Measurements from ENCODE around the gene L3MBTL1.
A peak's percentile ranks its signal among the peaks of the same experiment; 100 is the strongest.

Gene L3MBTL1

DNA sequence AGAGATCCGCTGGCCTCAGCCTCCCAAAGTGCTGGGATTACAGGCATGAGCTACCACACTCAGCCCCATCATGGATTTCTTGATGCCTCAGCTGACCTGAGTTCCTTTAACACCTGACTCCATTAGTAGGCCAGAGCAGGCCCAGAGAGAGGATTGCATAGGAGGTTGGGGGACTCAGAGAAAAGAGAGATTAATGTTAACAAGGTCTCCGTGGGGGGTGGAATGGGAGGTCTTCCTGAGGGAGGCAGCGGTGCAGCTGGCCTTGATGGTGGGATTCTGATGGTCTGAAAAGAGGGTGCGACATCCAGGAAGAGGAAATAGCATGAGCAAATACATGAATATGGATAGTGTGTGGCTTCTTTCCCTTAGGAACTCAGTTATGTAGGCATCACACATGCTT is 61.2 kb downstream of the L3MBTL1 start:
- Histone ChIP-seq H3K27ac (ENCODE audit: low read depth in 2 of 2, low read length in 2 of 2) (no peak overlapping the region), H3K4me1 (ENCODE audit: control insufficient read depth in 2 of 2, insufficient read depth in 2 of 2, low read length in 2 of 2) (peaks cover 15 to 19% of the 10 kb centered on the region in 2 donors), H3K9ac (ENCODE audit: low read depth in 1 of 2, low read length in 2 of 2) (no peak overlapping the region), H3K9me3 (ENCODE audit: control insufficient read depth in 2 of 2, low read length in 2 of 2) (no peaks in the 10 kb centered on the region), H3K4me3 (ENCODE audit: low read length in 2 of 2) (no peak overlapping the region), H3K36me3 (ENCODE audit: control insufficient read depth in 2 of 2, insufficient read depth in 2 of 2, low read length in 2 of 2) (peaks cover 36 to 48% of the 10 kb centered on the region in 2 donors), H3K27me3 (ENCODE audit: control insufficient read depth in 2 of 2, insufficient read depth in 2 of 2, low read length in 2 of 2) (no peaks in the 10 kb centered on the region)

DNA sequence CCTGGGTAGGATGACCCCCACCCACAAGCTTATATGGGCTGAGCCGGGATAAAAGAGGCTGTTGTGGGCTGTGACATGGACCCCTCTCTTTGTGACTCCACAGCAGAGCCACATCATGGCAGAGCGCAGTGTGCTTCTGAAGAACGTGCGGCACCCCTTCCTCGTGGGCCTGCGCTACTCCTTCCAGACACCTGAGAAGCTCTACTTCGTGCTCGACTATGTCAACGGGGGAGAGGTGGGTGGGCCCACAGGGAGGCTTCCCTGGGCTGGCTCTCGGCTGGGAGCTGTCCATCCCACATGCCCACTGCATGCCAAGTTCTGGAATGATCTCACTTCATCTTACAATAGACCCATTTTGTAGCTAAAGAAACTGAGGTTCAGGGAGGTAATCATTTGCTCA is 61.8 kb downstream of the L3MBTL1 start:
- no peaks in the 10 kb centered on the region for H3K27me3 ChIP-seq (ENCODE audit: control insufficient read depth in 2 of 2, insufficient read depth in 2 of 2, low read length in 2 of 2)
- H3K9me3 ChIP-seq (ENCODE audit: control insufficient read depth in 2 of 2, low read length in 2 of 2) = no peaks in the 10 kb centered on the region
- H3K36me3 ChIP-seq (ENCODE audit: control insufficient read depth in 2 of 2, insufficient read depth in 2 of 2, low read length in 2 of 2) = peaks cover 42 to 49% of the 10 kb centered on the region in 2 donors
- H3K9ac ChIP-seq (ENCODE audit: low read depth in 1 of 2, low read length in 2 of 2) = no peak overlapping the region
- H3K27ac ChIP-seq (ENCODE audit: low read depth in 2 of 2, low read length in 2 of 2) = no peak overlapping the region
- H3K4me3 ChIP-seq (ENCODE audit: low read length in 2 of 2) = no peak overlapping the region
- H3K4me1 ChIP-seq (ENCODE audit: control insufficient read depth in 2 of 2, insufficient read depth in 2 of 2, low read length in 2 of 2) = peaks cover 15 to 19% of the 10 kb centered on the region in 2 donors

- Histone ChIP-seq H3K9me3 (ENCODE audit: control insufficient read depth in 2 of 2, low read length in 2 of 2) (no peaks in the 10 kb centered on the region), H3K36me3 (ENCODE audit: control insufficient read depth in 2 of 2, insufficient read depth in 2 of 2, low read length in 2 of 2) (peaks cover 42 to 49% of the 10 kb centered on the region in 2 donors), H3K27me3 (ENCODE audit: control insufficient read depth in 2 of 2, insufficient read depth in 2 of 2, low read length in 2 of 2) (no peaks in the 10 kb centered on the region), H3K4me3 (ENCODE audit: low read length in 2 of 2) (no peak overlapping the region), H3K4me1 (ENCODE audit: control insufficient read depth in 2 of 2, insufficient read depth in 2 of 2, low read length in 2 of 2) (peaks cover 15 to 19% of the 10 kb centered on the region in 2 donors), H3K9ac (ENCODE audit: low read depth in 1 of 2, low read length in 2 of 2) (no peak overlapping the region), H3K27ac (ENCODE audit: low read depth in 2 of 2, low read length in 2 of 2) (peak overlapping the region; percentile 53 to 56)
Measured at GRCh38 chr20:43570496-43570895, 63.0 kb downstream of the L3MBTL1 start.

DNA sequence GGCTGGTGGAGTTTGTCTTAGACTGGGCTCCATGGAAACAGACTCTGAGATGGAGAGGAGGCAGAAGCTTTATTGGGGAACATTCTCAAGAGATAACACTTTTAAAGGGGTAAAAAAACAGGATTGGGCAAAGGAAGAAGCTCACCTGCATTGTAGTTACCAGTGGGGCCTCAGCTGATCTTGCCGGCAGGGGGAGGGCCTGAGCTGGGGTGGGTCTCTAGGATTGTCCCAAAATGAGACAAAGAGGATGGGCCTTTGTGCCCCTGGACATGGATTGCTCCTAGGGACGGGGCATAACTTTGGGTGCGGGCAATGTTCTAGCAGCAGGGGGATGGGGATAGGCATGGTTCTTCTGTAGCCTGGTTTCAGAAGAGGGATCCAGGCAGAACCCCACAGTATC is 63.8 kb downstream of the L3MBTL1 start:
- no peaks in the 10 kb centered on the region for H3K27me3 ChIP-seq (ENCODE audit: control insufficient read depth in 2 of 2, insufficient read depth in 2 of 2, low read length in 2 of 2)
- H3K4me1 ChIP-seq (ENCODE audit: control insufficient read depth in 2 of 2, insufficient read depth in 2 of 2, low read length in 2 of 2) = peaks cover 15 to 19% of the 10 kb centered on the region in 2 donors
- no peak overlapping the region for H3K9ac ChIP-seq (ENCODE audit: low read depth in 1 of 2, low read length in 2 of 2)
- no peak overlapping the region for H3K27ac ChIP-seq (ENCODE audit: low read depth in 2 of 2, low read length in 2 of 2)
- H3K36me3 ChIP-seq (ENCODE audit: control insufficient read depth in 2 of 2, insufficient read depth in 2 of 2, low read length in 2 of 2) = peaks cover 48 to 51% of the 10 kb centered on the region in 2 donors
- no peaks in the 10 kb centered on the region for H3K9me3 ChIP-seq (ENCODE audit: control insufficient read depth in 2 of 2, low read length in 2 of 2)
- H3K4me3 ChIP-seq (ENCODE audit: low read length in 2 of 2) = no peak overlapping the region

- H3K4me1 ChIP-seq (ENCODE audit: control insufficient read depth in 2 of 2, insufficient read depth in 2 of 2, low read length in 2 of 2) = peaks cover 15 to 19% of the 10 kb centered on the region in 2 donors
- H3K9ac ChIP-seq (ENCODE audit: low read depth in 1 of 2, low read length in 2 of 2) = no peak overlapping the region
- H3K36me3 ChIP-seq (ENCODE audit: control insufficient read depth in 2 of 2, insufficient read depth in 2 of 2, low read length in 2 of 2) = peaks cover 49 to 51% of the 10 kb centered on the region in 2 donors
- no peak overlapping the region for H3K27ac ChIP-seq (ENCODE audit: low read depth in 2 of 2, low read length in 2 of 2)
- H3K4me3 ChIP-seq (ENCODE audit: low read length in 2 of 2) = no peak overlapping the region
- no peaks in the 10 kb centered on the region for H3K27me3 ChIP-seq (ENCODE audit: control insufficient read depth in 2 of 2, insufficient read depth in 2 of 2, low read length in 2 of 2)
- H3K9me3 ChIP-seq (ENCODE audit: control insufficient read depth in 2 of 2, low read length in 2 of 2) = no peaks in the 10 kb centered on the region
Measured at GRCh38 chr20:43571771-43572170, 64.3 kb downstream of the L3MBTL1 start.

GRCh38 chr20:43572891-43573290 is 65.4 kb downstream of the L3MBTL1 start:
- Histone ChIP-seq H3K4me1 (ENCODE audit: control insufficient read depth in 2 of 2, insufficient read depth in 2 of 2, low read length in 2 of 2) (peaks cover 15 to 19% of the 10 kb centered on the region in 2 donors), H3K9ac (ENCODE audit: low read depth in 1 of 2, low read length in 2 of 2) (no peak overlapping the region), H3K27me3 (ENCODE audit: control insufficient read depth in 2 of 2, insufficient read depth in 2 of 2, low read length in 2 of 2) (no peaks in the 10 kb centered on the region), H3K9me3 (ENCODE audit: control insufficient read depth in 2 of 2, low read length in 2 of 2) (no peaks in the 10 kb centered on the region), H3K27ac (ENCODE audit: low read depth in 2 of 2, low read length in 2 of 2) (no peak overlapping the region), H3K4me3 (ENCODE audit: low read length in 2 of 2) (no peak overlapping the region), H3K36me3 (ENCODE audit: control insufficient read depth in 2 of 2, insufficient read depth in 2 of 2, low read length in 2 of 2) (peaks cover 43 to 51% of the 10 kb centered on the region in 2 donors)

DNA sequence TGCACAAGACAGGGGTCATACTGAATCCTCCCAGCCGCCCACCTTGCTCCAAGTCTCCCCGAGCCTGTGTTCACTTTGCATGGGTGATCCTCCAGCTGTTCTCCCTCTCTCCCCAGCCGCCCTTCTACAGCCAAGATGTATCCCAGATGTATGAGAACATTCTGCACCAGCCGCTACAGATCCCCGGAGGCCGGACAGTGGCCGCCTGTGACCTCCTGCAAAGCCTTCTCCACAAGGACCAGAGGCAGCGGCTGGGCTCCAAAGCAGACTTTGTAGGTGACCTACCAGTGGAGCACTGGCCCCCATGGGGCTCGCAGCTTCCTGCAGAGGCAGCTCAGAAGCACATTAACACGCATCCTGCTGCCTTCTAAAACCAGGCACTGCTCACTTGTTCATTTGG is 68.6 kb downstream of the L3MBTL1 start:
- peaks cover 8 to 10% of the 10 kb centered on the region in 2 donors for H3K4me1 ChIP-seq (ENCODE audit: control insufficient read depth in 2 of 2, insufficient read depth in 2 of 2, low read length in 2 of 2)
- peaks cover 28 to 34% of the 10 kb centered on the region in 2 donors for H3K36me3 ChIP-seq (ENCODE audit: control insufficient read depth in 2 of 2, insufficient read depth in 2 of 2, low read length in 2 of 2)
- no peak overlapping the region for H3K4me3 ChIP-seq (ENCODE audit: low read length in 2 of 2)
- H3K27me3 ChIP-seq (ENCODE audit: control insufficient read depth in 2 of 2, insufficient read depth in 2 of 2, low read length in 2 of 2) = no peaks in the 10 kb centered on the region
- no peak overlapping the region for H3K9ac ChIP-seq (ENCODE audit: low read depth in 1 of 2, low read length in 2 of 2)
- no peak overlapping the region for H3K27ac ChIP-seq (ENCODE audit: low read depth in 2 of 2, low read length in 2 of 2)
- no peaks in the 10 kb centered on the region for H3K9me3 ChIP-seq (ENCODE audit: control insufficient read depth in 2 of 2, low read length in 2 of 2)

DNA sequence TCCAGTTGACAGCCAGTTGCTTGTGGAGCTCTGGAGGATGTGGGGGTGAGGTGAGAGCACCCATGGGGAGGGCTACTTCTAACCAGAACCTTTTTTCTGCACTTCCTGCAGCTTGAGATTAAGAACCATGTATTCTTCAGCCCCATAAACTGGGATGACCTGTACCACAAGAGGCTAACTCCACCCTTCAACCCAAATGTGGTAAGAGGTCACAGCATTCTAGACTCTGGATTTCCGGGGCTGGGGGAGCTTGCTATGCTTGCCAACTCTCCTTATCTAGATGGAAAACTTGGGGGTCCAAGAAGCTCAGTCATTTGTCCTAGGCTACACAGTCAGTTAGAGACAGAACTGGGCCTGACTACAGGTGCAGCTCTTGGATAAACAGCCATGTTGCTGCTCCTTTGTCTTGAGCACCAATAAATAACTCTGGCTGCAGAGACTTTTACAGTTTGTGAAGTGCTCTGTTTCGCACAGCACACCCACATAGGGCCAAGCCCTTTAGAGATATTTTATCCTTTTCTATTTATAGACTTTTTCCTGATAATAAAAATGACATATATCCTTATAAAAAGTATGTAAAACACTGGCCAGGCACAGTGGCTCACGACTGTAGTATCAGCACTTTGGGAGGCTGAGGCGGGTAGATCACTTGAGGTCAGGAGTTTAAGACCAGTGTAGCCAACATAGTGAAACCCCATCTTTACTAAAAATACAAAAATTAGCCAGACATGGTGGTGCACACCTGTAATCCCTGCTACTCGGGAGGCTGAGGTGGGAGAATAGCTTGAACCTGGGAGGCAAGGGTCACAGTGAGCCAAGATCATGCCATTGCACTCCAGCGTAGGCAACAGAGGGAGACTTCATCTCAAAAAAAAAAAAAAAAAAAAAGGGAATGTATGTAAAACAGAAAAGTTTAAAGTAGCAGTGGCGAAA is 72.6 kb downstream of the L3MBTL1 start:
- Histone ChIP-seq H3K9ac (ENCODE audit: low read depth in 1 of 2, low read length in 2 of 2) (peak overlapping the region; percentile 24 to 28), H3K4me3 (ENCODE audit: low read length in 2 of 2) (peak overlapping the region in 1 of 2 donors; percentile 3), H3K27ac (ENCODE audit: low read depth in 2 of 2, low read length in 2 of 2) (peak overlapping the region; percentile 83 to 86), H3K9me3 (ENCODE audit: control insufficient read depth in 2 of 2, low read length in 2 of 2) (no peaks in the 10 kb centered on the region), H3K36me3 (ENCODE audit: control insufficient read depth in 2 of 2, insufficient read depth in 2 of 2, low read length in 2 of 2) (peaks cover 24 to 32% of the 10 kb centered on the region in 2 donors), H3K4me1 (ENCODE audit: control insufficient read depth in 2 of 2, insufficient read depth in 2 of 2, low read length in 2 of 2) (peaks cover 8 to 10% of the 10 kb centered on the region in 2 donors), H3K27me3 (ENCODE audit: control insufficient read depth in 2 of 2, insufficient read depth in 2 of 2, low read length in 2 of 2) (no peaks in the 10 kb centered on the region)

GRCh38 chr20:43583133-43583864 is 75.8 kb downstream of the L3MBTL1 start:
- no peaks in the 10 kb centered on the region for H3K27me3 ChIP-seq (ENCODE audit: control insufficient read depth in 2 of 2, insufficient read depth in 2 of 2, low read length in 2 of 2)
- no peaks in the 10 kb centered on the region for H3K9me3 ChIP-seq (ENCODE audit: control insufficient read depth in 2 of 2, low read length in 2 of 2)
- no peak overlapping the region for H3K4me3 ChIP-seq (ENCODE audit: low read length in 2 of 2)
- no peak overlapping the region for H3K27ac ChIP-seq (ENCODE audit: low read depth in 2 of 2, low read length in 2 of 2)
- peaks cover 21 to 30% of the 10 kb centered on the region in 2 donors for H3K36me3 ChIP-seq (ENCODE audit: control insufficient read depth in 2 of 2, insufficient read depth in 2 of 2, low read length in 2 of 2)
- H3K4me1 ChIP-seq (ENCODE audit: control insufficient read depth in 2 of 2, insufficient read depth in 2 of 2, low read length in 2 of 2) = peaks cover 8 to 10% of the 10 kb centered on the region in 2 donors
- H3K9ac ChIP-seq (ENCODE audit: low read depth in 1 of 2, low read length in 2 of 2) = no peak overlapping the region

DNA sequence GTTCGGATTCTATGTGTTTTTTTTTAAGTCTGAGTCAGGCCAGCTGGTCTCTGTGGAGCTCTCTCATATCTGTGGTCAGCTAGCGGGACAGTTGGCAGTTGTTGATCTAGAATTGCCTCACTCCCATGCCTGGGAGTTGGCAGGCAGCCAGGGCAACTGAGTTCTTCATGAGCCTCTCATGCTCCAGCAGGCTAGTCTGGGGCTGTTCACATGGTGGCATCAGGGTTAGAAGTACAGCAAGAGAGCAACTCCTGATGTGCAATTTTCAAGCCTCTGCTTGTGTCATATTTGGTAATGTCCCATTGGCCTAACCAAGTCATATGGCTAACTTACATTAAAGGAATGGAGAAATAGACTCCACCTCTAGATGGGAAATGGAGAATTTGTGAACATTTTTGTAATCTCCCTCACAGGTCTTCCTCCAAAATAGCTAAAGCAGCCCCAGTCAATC is 76.5 kb downstream of the L3MBTL1 start:
- Histone ChIP-seq H3K36me3 (ENCODE audit: control insufficient read depth in 2 of 2, insufficient read depth in 2 of 2, low read length in 2 of 2) (peaks cover 21 to 27% of the 10 kb centered on the region in 2 donors), H3K27ac (ENCODE audit: low read depth in 2 of 2, low read length in 2 of 2) (no peak overlapping the region), H3K9ac (ENCODE audit: low read depth in 1 of 2, low read length in 2 of 2) (no peak overlapping the region), H3K4me3 (ENCODE audit: low read length in 2 of 2) (no peak overlapping the region), H3K4me1 (ENCODE audit: control insufficient read depth in 2 of 2, insufficient read depth in 2 of 2, low read length in 2 of 2) (peaks cover 8 to 10% of the 10 kb centered on the region in 2 donors), H3K9me3 (ENCODE audit: control insufficient read depth in 2 of 2, low read length in 2 of 2) (no peaks in the 10 kb centered on the region), H3K27me3 (ENCODE audit: control insufficient read depth in 2 of 2, insufficient read depth in 2 of 2, low read length in 2 of 2) (no peaks in the 10 kb centered on the region)
